GM18868 (cell line): ENCODE measurements around the gene NACA.
"Not testable (repeated sequence)": the region's sequence is repeated elsewhere in the genome, so short reads cannot be mapped to it uniquely, and the experiment has no call there.

Experiments used
- ATAC-seq: cut with Tn5 transposase; IDR thresholded peaks from one replicate; pipeline ENCODE4 v1.9.1; 2021; ENCODE audit warnings: mild to moderate bottlenecking, moderate library complexity; ENCODE audit not compliant: unreplicated experiment

The NACA gene

DNA sequence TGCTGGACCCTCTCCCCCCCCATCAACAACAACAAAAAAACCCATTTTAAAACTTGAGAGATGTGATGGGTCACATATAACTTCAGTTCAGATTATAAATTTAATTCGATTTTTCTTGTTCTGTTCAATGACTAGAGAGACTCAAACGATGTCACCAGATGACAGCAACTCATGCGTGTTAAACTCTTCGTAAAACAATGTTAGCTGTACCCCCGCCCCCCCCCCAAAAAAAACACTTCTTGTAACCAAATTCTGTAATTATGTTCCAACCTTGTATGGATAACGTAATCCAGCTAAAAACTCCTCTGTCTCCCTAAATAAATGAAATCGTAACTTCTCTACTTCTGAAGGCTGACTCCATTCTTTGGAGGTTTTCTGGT lies 614 bp upstream of the NACA start:
- ATAC-seq, result no peak

DNA sequence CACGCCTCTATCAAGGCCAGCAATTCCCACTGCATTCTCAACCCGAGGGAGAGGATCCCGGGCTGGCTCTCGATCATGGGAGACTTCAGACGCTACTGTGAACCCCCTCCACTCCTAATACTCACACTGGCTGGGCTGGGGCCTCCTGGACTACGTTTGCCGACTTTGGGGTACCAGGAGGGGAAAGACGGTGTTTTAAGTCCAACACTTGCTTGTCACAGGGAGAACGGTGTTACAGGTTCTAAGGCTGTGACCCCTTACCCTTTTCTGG lies 463 bp downstream of the NACA start:
- ATAC-seq, result no peak

DNA sequence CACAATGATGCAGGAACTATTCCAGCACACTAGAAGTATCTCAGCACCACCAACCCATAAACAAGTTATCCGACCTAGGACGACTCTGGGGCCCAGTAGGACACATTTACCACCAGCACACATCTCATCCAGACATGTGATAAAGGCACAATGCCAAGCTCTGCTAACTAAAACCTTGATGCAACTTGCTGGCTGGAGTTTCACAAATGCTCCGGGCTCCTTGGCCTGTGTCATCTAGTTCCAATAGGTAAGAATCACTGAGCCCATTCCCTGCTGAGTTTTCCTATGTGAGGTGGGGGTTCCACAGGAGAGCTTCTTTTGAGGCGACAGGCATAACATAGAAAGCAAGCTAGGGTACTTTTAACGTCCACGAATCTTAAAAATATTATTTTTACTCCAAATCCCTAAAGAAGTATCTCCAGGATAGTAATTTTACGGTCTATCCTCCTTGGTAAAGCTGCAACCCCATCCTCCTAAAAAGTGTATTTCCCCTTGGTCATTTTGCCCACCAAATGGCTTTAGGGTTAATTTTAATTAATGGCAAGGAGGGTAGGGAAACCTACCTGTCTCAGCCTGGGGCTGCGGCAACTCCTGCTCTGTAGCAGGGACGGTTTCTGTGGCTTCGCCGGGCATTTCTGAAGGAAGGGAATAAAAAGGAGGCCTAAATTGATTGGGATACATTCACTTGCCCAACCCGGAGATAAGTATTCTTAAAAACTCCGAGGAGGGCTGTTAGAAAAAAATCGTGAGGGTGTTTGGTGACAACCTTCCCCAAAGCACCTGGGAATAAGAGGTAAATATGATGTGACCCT lies 1.0 kb downstream of the NACA start:
- ATAC-seq, result no peak

DNA sequence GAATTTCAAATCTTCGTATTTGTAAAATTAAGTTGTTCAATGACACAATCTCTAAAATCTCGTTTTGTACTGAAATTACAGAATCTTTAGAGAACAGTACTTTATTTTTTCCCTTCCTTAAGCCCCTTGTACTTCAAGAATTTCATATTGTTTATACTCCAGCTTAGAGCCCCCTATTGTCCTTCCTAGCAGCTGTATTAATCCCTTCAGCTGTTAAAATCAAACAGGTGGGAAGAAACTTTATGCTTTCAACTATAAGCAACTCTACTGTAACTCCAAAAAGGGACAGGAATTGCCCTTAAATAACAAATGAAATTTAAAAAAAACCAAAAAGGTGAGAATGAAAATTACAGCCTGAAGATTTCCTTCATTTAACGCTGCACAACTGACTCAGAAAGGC lies 1.7 kb downstream of the NACA start:
- no peak for ATAC-seq

DNA sequence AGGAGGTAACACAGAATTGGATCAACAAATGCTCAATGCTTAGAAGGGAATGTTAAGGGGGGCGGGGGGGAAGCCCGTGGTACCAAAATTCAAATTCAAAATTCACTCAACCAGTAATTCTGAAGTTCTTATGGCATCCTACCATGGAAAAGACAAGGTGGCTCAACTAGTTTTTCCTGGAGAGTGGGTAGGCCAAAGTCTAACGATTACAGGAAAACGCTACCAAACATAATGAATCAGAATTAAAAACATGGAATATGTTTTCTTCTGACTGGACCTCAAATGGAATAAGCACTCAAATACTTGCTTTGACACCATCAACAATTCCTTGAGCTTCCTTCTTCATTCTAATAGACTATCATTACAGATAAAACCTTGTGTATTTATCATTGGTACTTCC lies 2.3 kb downstream of the NACA start:
- ATAC-seq, result no peak

DNA sequence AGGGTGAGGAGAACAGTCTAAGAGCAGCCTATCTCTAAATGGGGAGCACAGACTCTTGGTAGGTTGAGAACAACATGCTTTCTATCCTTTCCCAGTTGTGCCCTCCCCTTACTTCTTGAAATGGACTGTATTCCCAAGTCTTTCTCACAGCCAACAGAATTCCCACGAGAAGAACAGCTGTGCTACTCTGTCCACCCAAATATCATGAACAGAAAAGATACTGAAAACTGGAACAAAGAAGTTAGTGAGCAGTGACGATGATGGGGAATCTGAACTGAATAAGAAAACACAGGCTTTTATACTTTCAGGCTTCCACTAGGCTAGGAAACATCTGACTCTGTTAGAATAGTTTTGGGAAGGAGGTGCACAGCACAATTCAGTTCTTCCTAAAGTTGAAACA lies 3.4 kb downstream of the NACA start:
- no peak for ATAC-seq

DNA sequence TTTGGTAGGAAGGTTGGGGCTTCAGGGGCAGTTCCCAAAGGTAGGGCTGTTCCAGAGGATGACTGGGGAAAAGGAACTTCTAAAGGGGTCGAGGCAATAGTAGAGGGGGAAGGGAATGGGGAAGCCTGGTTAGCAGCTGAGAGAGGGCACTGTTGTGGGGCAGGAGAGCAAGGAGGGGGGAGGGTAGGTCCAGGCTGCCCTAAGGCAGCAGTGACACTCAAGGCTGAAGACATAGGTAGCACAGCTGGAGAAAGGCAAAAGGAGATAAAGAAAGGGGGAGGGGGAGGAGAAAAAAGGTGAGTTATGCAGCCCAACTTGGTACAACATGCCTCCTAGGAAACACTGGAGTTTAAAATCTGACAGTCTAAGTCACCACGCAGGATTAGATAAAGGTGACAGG lies 3.9 kb downstream of the NACA start:
- no peak for ATAC-seq

DNA sequence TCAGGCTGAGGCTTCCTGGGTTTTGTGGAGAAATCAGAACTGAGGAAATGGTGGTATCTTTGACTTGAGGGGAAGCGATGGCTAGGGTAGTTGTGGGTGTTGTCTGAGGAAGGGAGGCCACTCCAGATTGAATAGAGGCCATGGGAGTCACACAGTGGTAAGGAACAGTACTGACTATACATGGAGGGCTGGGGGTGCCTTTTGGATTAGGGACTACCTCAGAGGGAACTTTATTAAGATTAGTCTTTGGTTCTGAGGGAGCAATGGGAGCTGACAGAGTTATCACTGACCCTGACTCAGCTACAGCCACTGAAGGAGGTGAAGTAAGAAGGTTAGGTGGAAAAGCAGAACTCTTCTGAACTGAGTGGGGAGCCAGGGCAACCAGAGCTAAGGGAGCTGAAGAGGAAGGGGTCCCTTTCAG lies 4.4 kb downstream of the NACA start:
- ATAC-seq, result no peak

DNA sequence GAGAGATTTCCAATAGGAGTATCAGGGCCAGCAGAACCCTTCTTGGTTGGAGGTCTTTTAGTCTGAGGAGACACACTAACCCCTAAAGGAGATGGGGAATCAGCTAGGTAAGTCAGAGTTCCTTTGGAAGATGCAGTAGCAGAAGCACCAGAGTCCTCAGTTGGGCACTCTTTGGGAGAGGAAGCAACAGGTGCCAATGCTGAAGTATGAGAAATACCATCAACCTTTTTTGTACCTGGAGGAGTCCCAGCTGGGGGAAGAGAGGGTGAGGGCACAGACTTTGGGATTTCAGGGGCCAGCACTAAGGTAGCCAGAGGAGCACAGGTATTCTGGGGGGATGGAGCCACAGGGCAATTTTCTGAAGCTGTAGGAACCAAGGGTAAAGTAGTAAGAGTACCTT lies 6.0 kb downstream of the NACA start:
- ATAC-seq, result no peak

DNA sequence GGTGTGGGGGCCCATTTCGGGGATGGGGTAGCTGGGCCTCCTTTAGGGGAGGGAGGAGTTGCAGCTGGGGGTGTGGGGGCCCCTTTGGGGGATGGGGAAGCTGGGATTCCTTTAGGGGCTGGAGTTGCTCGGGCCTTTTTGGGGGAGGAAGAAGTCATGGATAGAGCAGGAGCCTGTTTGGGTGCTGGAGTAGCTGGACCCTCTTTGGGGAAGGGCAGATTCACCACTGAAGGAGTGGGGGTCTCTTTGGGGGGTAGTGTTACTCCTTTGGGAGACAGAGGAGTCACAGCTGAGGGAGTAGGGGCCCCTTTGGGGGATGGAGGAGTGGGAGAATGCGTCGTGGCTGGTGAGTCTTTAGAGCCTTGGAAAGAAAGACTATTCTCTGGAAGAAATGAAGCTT lies 6.5 kb downstream of the NACA start:
- ATAC-seq, result no peak

DNA sequence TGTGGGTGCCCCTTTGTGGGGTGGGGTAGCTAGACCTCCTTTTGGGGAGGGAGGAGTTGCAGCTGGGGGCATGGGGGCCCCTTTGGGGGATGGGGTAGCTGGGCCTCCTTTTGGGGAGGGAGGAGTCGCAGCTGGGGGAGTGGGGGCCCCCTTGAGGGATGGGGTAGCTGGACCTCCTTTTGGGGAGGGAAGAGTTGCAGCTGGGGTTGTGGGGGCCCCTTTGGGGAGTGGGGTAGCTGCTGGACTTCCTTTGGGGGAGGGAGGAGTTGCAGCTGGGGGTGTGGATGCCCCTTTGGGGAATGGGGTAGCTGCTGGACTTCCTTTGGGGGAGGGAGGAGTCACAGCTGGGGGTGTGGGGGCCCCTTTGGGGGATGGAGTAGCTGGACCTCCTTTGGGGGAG lies 7.0 kb downstream of the NACA start:
- no peak for ATAC-seq

DNA sequence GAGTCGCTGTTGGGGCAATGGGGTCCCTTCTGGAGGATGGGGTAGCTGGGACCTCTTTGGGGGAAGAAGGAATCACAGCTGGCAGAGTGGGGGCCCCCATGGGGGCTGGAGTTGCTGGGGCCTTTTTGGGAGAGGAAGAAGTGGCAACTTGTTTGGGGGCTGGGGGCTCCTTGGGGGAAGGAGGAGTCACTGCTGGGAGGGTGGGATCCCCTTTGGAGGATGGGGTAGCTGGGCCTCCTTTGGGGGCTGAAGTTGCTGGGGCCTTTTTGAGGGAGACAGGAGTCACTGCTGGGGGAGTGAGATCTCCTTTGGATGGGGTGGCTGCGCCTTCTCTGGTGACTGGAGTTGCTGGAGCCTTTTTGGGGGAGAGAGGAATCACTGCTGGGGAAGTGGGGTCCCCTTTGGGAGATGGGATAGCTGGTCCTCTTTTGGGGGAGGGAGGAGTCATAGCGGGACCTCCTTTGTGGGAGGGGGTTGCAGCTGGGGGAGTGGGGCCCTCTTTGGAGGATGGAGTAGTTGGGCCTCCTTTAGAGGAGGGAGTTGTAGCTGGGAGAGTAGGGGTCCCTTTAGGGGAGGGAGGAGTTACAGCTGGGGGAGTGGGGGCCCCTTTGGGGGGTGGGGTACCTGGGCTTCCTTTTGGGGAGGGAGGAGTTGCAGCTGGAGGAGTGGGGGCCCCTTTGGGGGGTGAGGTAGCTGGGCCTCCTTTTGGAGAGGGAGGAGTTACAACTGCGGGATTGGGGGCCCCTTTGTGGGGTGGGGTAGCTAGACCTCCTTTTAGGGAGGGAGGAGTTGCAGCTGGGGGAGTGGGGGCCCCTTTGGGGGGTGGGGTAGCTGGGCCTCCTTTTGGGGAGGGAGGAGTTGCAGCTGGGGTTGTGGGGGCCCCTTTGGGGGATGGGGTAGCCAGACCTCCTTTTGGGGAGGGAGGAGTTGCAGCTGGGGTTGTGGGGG lies 7.9 kb downstream of the NACA start:
- ATAC-seq, result no peak

DNA sequence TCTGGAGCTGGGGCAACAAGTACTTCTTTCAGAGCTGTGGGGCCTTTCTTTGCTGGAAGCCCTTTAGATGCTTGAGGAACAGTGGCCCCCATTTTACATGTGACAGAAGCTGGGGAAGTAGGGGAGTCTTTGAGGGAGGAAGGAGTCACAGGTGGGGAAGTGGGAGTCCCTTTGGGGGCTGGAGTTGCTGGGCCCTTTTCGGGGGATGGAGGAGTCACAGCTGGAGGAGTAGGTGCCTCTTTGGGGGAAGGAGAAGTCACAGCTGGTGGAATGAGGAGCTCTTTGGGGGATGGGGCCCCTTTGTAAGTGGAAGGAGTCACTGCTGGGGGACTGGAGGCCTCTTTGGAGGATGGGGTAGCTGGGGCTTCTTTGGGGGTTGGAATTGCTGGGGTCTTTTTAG lies 8.6 kb downstream of the NACA start:
- ATAC-seq, result no peak

DNA sequence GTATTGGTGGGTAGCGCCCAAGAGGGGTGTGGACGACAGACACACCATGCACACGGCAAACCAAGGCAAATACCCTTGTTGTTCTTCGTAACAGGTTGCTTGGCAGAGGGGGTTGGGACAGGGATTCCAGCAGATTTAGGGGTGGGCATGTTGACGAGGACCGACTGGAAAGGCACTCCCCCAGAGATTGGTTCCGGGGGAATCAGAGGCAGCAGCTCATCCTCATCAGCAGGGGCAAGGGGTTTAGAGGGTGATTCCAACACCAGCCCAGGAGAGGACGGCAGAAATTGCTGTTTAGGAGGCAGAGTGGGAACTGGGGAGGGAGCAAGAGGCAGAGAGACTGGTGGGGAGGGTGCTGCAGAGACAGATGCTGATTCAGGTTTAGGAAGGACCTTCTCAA lies 9.3 kb downstream of the NACA start:
- no peak for ATAC-seq

DNA sequence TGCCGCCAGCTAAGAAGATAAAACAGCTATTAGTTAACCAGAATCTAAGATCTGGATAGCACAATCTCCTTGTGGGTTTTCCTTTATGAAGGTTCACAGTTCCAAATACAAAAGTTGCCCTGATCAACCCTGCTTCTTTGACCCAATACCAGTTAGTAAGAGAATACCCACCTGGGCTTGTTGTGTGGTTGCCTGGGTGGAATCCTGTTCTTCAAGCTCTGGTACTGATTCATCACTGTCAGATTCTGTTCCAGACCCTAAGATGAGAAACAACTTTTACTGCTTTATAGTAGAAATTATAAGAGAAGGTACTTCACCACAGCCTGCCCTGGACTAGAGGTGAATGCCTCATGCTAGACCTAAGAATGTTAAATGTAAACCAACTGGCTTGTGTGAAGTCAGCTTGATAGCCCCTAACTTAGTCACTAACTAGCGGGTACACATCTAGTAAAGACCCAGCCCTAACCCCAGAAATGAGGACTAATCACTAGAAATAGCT lies 10.6 kb downstream of the NACA start:
- no peak for ATAC-seq

DNA sequence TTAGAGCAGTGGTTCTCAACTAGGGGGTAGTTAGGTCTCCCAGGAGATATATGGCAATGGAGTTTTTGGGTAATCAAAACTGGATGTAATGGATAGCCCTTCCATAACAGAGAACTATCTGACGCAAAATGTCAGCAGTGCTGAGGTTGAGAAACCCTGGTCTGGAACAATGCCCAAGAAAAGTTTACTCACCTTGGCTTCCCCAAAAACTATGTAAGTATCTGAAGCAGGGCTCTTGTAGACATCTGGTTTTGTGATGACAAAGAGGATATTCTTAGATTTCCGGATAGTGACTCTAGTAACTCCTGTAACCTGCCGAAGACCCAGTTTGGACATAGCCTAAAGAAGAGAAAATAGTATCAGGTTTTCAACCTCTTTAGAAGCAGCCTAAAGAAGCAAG lies 11.8 kb downstream of the NACA start:
- no peak for ATAC-seq

DNA sequence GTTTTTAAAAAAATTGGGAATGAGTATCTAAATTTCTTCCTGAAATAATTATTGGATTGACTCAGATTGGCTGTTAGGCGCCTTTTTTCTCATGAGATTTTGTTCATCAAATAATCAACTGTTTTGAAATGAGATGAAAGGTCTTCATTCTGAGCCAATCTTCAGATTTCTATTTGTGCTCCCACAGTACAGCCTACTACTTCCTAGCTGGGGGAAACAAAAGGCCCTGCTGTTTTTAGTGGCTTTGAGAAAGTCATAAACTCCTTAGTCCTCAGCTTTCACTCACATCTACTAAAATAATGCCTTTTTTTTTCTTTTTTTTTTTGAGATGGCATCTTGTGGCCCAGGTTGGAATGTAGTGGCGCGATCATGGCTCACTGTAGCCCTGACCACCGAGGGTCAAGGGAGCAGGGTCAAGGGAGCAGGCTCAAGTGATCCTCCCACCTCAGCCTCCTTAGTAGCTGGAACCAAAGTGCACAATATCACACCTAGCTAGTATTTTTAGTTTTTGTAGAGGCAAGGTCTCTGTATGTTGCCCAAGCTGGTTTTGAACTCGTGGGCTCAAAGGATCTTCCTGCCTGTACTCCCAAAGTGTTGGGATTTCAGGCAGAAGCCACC lies 15.2 kb downstream of the NACA start:
- ATAC-seq, result no peak

DNA sequence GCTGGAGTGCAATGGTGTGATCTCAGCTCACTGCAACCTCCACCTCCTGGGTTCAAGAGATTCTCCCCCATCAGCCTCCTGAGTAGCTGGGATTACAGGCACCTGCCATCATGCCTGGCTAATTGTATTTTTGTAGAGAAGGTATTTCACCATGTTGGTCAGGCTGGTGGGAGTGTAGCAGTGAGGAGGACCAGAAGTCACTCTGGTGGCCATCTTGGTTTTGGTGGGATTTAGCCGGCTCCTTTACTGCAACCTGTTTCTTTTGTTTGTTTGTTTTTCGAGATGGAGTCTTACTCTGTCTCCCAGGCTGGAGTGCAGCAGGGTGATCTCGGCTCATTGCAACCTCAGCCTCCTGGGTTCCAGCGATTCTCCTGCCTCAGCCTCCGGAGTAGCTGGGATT lies 20.6 kb downstream of the NACA start:
- not testable (repeated sequence) for ATAC-seq

DNA sequence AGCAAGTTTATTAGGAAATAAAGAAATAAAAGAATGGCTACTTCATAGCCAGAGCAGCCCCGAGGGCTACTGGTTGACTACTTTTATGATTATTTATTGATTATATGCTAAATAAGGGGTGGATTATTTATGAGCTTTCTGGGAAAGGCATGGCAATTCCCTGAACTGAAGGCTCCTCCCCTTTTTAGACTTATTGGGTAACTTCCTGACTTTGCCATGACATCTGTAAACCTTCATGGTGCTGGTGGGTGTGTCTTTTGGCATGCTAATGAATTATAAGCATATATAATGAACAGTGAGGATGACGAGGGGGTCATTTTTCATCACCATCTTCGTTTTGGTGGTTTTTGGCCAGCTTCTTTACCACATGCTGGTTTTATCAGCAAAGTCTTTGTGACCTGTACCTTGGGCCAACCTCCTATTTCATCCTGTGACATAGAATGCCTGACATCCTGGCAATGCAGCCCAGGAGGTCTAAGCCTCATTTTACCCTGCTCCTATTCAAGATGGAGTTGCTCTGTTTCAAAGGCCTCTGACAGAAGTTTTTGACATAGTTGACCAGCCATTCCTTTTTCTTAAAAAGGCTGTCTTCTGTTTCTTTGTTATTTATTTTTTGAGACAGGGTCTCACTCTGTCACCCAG lies 26.0 kb downstream of the NACA start:
- no peak for ATAC-seq

DNA sequence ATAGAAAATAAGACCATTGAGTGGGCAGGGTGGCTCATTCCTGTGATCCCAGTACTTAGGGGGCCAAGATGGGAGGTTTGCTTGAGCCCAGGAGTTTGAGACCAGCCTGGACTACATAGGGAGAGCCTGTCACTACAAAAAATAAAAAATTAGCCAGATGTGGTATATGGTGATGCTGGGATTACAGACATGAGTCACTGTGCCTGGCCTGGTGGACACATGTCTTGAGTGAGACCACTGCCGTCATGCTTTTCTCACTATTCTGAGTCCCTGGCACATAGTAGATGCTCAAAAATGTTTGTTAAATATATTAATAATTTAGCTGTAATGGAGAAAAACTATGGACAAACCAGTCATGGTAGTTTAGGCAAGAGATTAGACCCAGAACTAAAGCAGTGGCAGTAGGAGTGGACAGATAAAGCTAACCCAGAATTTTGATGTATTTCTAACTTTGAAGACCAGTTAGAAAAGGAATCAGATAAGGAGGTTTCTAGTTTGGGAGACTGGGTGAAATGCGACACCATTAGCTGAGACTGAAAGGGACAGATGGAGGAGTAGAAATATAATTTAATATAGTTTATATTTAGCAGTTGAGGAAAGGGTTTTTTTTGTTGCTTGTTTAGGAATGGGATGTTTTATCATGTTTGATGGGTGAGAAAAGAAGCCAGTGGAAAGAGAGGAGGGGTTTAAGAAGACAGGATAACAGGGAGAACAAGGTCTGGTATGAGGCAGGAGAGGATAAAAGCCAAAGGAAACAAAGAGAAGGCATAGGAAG lies 29.6 kb downstream of the NACA start:
- ATAC-seq, result no peak

DNA sequence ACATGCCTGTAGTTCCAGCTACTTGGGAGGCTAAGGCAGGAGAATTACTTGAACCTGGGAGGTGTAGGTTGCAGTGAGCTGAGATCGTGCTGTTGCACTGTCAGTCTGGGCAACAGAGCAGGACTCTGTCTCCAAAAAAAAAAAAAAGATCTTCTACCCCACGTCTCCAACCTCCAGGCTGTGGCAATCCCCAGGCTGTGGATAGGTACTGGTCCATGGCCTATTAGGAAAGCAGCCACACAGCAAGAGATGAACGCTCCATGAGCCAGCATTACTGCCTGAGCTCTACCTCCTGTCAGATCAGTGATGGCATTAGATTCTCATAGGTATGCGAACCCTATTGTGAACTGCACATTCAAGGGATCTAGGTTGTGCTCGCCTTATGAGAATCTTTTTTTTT lies 30.9 kb downstream of the NACA start:
- ATAC-seq, result no peak
